HG03457 (cell line): ENCODE measurements around the gene C4orf46.

Source experiments
- ATAC-seq: cut with Tn5 transposase; IDR thresholded peaks from one replicate; pipeline ENCODE4 v1.9.1; 2021; ENCODE audit warnings: moderate number of reproducible peaks; ENCODE audit not compliant: unreplicated experiment

C4orf46 gene

GRCh38 chr4:158656439-158656838 lies 15.2 kb downstream of the C4orf46 start:
- no peak for ATAC-seq

- ATAC-seq: no peak
These were observed 18.8 kb downstream of the C4orf46 start for GRCh38 chr4:158652920-158653319.

- ATAC-seq: no peak
These were observed 22.5 kb downstream of the C4orf46 start for GRCh38 chr4:158649111-158649680.

GRCh38 chr4:158644760-158645159 lies 26.9 kb downstream of the C4orf46 start:
- no peak for ATAC-seq

GRCh38 chr4:158644356-158644755 lies 27.3 kb downstream of the C4orf46 start:
- no peak for ATAC-seq

GRCh38 chr4:158636619-158637018 lies 35.1 kb downstream of the C4orf46 start:
- no peak for ATAC-seq

- no peak for ATAC-seq
These were observed 40.8 kb downstream of the C4orf46 start for GRCh38 chr4:158630893-158631292.

- ATAC-seq: no peak
These were observed 46.1 kb downstream of the C4orf46 start for GRCh38 chr4:158625544-158625943.

- ATAC-seq: peak; percentile 82
These were observed 46.7 kb downstream of the C4orf46 start for GRCh38 chr4:158624889-158625478.

- no peak for ATAC-seq
These were observed 49.4 kb downstream of the C4orf46 start for GRCh38 chr4:158622251-158622650.

GRCh38 chr4:158621729-158622128 lies 50.0 kb downstream of the C4orf46 start:
- no peak for ATAC-seq

GRCh38 chr4:158617956-158618355 lies 53.7 kb downstream of the C4orf46 start:
- ATAC-seq: no peak
